ENCODE data around the gene FHAD1. TPM values are rescaled to one million over a fixed set of nuclear protein-coding genes. Genes with fewer than 3 reads are reported as not detected.

The FHAD1 gene
- total RNA-seq, 3 donors from 2014 or later (not counting 1 experiment from before 2014, with no cell fraction given): 0.72 to 1.9 (median 1.7) TPM

- peak overlapping the region; percentile 93 to 100 for H3K27ac Mint-ChIP-seq
- Histone ChIP-seq H3K4me3 (ENCODE audit: low read length) (no peak overlapping the region), H3K9me3 (ENCODE audit: control insufficient read depth, insufficient read depth, low read length) (no peaks in the 10 kb centered on the region), H3K27ac (ENCODE audit: low read length) (peak overlapping the region; percentile 72), H3K27me3 (ENCODE audit: control insufficient read depth, insufficient read depth, low read length) (no peaks in the 10 kb centered on the region), H3K36me3 (ENCODE audit: control insufficient read depth, insufficient read depth, low read length) (peaks cover 60% of the 10 kb centered on the region), H3K4me1 (ENCODE audit: control insufficient read depth, insufficient read depth, low read length) (peaks cover 97% of the 10 kb centered on the region)
- peak overlapping the region; percentile 97 for H3K4me3 Mint-ChIP-seq
- ATAC-seq: no peak
- peak in 1 of 2 donors; percentile 14 for DNase-seq
- H3K27me3 Mint-ChIP-seq (ENCODE audit: low read depth in 2 of 2): no peaks in the 10 kb centered on the region
- H3K36me3 Mint-ChIP-seq: no peaks in the 10 kb centered on the region
- no peaks in the 10 kb centered on the region for H3K9me3 Mint-ChIP-seq
- peaks cover 79 to 89% of the 10 kb centered on the region in 2 donors for H3K4me1 Mint-ChIP-seq
- WGBS (ENCODE audit: insufficient coverage): 83% methylated on average over 18 of the region's 18 CpGs
- TF ChIP-seq, protein P1, sequence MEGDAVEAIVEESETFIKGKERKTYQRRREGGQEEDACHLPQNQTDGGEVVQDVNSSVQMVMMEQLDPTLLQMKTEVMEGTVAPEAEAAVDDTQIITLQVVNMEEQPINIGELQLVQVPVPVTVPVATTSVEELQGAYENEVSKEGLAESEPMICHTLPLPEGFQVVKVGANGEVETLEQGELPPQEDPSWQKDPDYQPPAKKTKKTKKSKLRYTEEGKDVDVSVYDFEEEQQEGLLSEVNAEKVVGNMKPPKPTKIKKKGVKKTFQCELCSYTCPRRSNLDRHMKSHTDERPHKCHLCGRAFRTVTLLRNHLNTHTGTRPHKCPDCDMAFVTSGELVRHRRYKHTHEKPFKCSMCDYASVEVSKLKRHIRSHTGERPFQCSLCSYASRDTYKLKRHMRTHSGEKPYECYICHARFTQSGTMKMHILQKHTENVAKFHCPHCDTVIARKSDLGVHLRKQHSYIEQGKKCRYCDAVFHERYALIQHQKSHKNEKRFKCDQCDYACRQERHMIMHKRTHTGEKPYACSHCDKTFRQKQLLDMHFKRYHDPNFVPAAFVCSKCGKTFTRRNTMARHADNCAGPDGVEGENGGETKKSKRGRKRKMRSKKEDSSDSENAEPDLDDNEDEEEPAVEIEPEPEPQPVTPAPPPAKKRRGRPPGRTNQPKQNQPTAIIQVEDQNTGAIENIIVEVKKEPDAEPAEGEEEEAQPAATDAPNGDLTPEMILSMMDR (IDR thresholded peaks at IDR 0.05): no peak
- intact Hi-C loops (cut with micrococcal nuclease): loop anchor here (5.0 kb wide), 1 partner anchor 37 kb away; no protein-coding TSS in a partner anchor
Measured at GRCh38 chr1:15418806-15419515, 171.9 kb downstream of the FHAD1 start.

- Histone ChIP-seq H3K36me3 (ENCODE audit: control insufficient read depth, insufficient read depth, low read length) (peaks cover 54% of the 10 kb centered on the region), H3K4me1 (ENCODE audit: control insufficient read depth, insufficient read depth, low read length) (peaks cover 97% of the 10 kb centered on the region), H3K4me3 (ENCODE audit: low read length) (no peak overlapping the region), H3K9me3 (ENCODE audit: control insufficient read depth, insufficient read depth, low read length) (no peaks in the 10 kb centered on the region), H3K27me3 (ENCODE audit: control insufficient read depth, insufficient read depth, low read length) (no peaks in the 10 kb centered on the region), H3K27ac (ENCODE audit: low read length) (peak overlapping the region; percentile 72)
- TF ChIP-seq, protein P1 (IDR thresholded peaks at IDR 0.05): no peak
- Mint-ChIP-seq H3K4me1 (peaks cover 76 to 88% of the 10 kb centered on the region in 2 donors), H3K27me3 (ENCODE audit: low read depth in 2 of 2) (no peaks in the 10 kb centered on the region), H3K9me3 (no peaks in the 10 kb centered on the region), H3K27ac (peak overlapping the region; percentile 93 to 100), H3K4me3 (peak overlapping the region; percentile 86), H3K36me3 (no peaks in the 10 kb centered on the region)
- ATAC-seq (no peak), DNase-seq (peak in 1 of 2 donors; percentile 12)
- intact Hi-C loops (cut with micrococcal nuclease): no loop called here
- 75% methylated on average over 7 of the region's 8 CpGs for WGBS (ENCODE audit: insufficient coverage)
Measured at GRCh38 chr1:15420853-15421465, 173.9 kb downstream of the FHAD1 start.

DNA sequence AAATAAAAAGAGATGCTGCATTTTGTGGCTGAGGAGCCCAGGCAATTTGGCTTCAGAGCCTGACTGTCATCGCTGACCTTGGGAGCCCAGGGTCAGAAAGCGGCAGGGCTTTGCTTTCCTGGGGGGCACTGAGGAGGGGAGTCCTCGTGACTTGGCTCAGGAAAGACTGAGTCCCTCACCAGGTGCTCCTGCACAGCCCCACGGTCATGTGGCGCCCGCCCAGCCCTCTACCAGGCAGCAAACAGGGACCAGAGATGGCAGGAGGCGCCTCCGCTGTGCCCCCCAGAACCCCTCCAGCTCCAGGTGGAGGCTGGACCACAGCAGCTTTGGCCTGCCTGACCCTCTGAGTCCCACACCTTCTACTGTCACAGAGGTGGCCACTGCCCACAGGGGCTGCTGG, 175.8 kb downstream of the FHAD1 start:
- Mint-ChIP-seq H3K4me3 (peak overlapping the region; percentile 83), H3K9me3 (no peaks in the 10 kb centered on the region), H3K27me3 (ENCODE audit: low read depth in 2 of 2) (no peaks in the 10 kb centered on the region), H3K4me1 (peaks cover 70 to 88% of the 10 kb centered on the region in 2 donors), H3K36me3 (no peaks in the 10 kb centered on the region), H3K27ac (peak overlapping the region; percentile 93 to 100)
- Histone ChIP-seq H3K36me3 (ENCODE audit: control insufficient read depth, insufficient read depth, low read length) (peaks cover 65% of the 10 kb centered on the region), H3K27ac (ENCODE audit: low read length) (peak overlapping the region; percentile 38), H3K4me3 (ENCODE audit: low read length) (no peak overlapping the region), H3K4me1 (ENCODE audit: control insufficient read depth, insufficient read depth, low read length) (peaks cover 94% of the 10 kb centered on the region), H3K9me3 (ENCODE audit: control insufficient read depth, insufficient read depth, low read length) (no peaks in the 10 kb centered on the region), H3K27me3 (ENCODE audit: control insufficient read depth, insufficient read depth, low read length) (no peaks in the 10 kb centered on the region)
- no peak for DNase-seq
- intact Hi-C loops (cut with micrococcal nuclease): loop anchor here (2.0 kb wide), 1 partner anchor 100 kb away; no protein-coding TSS in a partner anchor
- peak in 1 of 3 donors; percentile 1 for ATAC-seq
- 92% methylated on average over 8 of the region's 8 CpGs for WGBS (ENCODE audit: insufficient coverage)
- TF ChIP-seq, protein P1 (IDR thresholded peaks at IDR 0.05): no peak
